Mucosa of rectum (tissue), 2 donors: Measurements from ENCODE around the gene JUNB.

Experiments used
- H3K27ac ChIP-seq, 2 donors: one replicate each; pipeline ENCODE4 v1.7.0; 2013; ENCODE audit warnings: inconsistent platforms in 2 of 2, low read depth in 2 of 2, low read length in 2 of 2
- H3K27me3 ChIP-seq, 2 donors: one replicate each; pipeline ENCODE4 v1.7.0; 2013; ENCODE audit warnings: low read length in 2 of 2; ENCODE audit not compliant: control insufficient read depth in 2 of 2, insufficient read depth in 2 of 2
- H3K36me3 ChIP-seq, 2 donors: one replicate each; pipeline ENCODE4 v1.7.0; 2013; ENCODE audit warnings: low read length in 2 of 2; ENCODE audit not compliant: control insufficient read depth in 2 of 2, insufficient read depth in 2 of 2
- H3K4me1 ChIP-seq, 2 donors: one replicate each; pipeline ENCODE4 v1.7.0; 2013; ENCODE audit warnings: low read length in 2 of 2, mild to moderate bottlenecking in 1 of 2; ENCODE audit not compliant: control insufficient read depth in 2 of 2, insufficient read depth in 2 of 2
- H3K4me3 ChIP-seq, 2 donors: one replicate each; pipeline ENCODE4 v1.7.0; 2013; ENCODE audit warnings: low read length in 2 of 2
- H3K9ac ChIP-seq, 2 donors: one replicate each; pipeline ENCODE4 v1.7.0; 2013; ENCODE audit warnings: low read length in 2 of 2, low read depth in 1 of 2, mild to moderate bottlenecking in 1 of 2
- H3K9me3 ChIP-seq, 2 donors: one replicate each; pipeline ENCODE4 v1.7.0; 2013; ENCODE audit warnings: low read length in 2 of 2; ENCODE audit not compliant: control insufficient read depth in 2 of 2
- donor health status: healthy.
- donor health status: Normal muscosa, but diverticular disease.

JUNB gene

DNA sequence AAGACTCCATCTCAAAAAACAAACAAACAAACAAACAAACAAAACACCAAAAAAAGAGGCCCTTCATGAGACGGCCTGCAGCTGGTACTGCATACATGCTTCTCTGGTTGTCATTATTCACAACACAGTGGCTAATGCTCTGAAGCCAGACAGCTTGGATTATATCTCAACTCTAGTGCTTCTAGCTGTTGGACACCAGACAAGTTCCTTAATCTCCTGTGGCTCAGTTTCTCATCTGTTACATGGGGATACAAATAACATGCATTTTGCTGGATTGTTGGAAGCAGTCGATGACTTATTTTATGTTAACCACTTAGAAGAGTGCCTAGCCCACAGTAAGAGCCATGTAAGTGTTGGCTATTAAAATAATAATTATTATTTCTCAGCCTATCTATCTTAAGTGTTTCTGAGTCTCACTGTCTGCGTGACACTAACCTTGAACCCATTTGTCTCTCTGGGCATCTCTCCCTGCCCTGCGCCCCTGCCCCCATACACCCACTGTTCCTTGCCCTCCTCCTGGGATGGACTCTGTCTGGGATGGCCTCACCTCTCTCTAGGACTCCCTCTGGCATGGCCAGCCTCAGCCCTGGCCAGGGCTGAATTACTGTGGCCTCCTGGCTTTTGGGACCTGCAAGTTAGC lies 3.1 kb upstream of the JUNB start:
- peaks cover 69 to 71% of the 10 kb centered on the region in 2 donors for H3K4me1 ChIP-seq
- peak overlapping the region; percentile 71 to 93 for H3K4me3 ChIP-seq
- peak overlapping the region; percentile 100 for H3K27ac ChIP-seq
- H3K9ac ChIP-seq: peak overlapping the region; percentile 80 to 97
- H3K36me3 ChIP-seq: peaks cover 0 to 2% of the 10 kb centered on the region in 2 donors
- H3K9me3 ChIP-seq: no peaks in the 10 kb centered on the region
- no peaks in the 10 kb centered on the region for H3K27me3 ChIP-seq

DNA sequence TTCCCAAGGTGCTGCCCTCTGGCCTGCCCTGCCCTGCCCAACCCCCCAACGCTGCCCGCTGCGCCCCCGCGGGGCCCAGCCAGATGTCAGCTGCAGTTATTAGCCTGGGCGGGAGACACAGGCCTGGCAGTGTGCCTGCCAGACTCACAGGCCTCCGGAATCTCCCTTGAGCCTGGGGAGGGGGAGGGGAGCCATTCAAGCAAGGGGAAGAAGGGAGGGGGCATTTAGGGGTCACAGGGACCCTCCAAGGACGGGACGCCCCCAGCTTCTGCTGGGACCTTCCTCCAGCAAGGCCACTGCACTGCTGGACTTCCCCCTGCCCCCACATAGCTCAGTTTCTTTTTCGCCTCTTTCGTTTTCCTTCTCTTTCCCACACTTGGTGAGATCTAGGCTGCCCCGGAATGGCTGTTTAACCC lies 2.6 kb upstream of the JUNB start:
- peak overlapping the region; percentile 80 to 97 for H3K9ac ChIP-seq
- no peaks in the 10 kb centered on the region for H3K9me3 ChIP-seq
- H3K27me3 ChIP-seq: no peaks in the 10 kb centered on the region
- H3K4me3 ChIP-seq: peak overlapping the region; percentile 71 to 93
- peak overlapping the region; percentile 100 for H3K27ac ChIP-seq
- peaks cover 0 to 2% of the 10 kb centered on the region in 2 donors for H3K36me3 ChIP-seq
- peaks cover 64 to 66% of the 10 kb centered on the region in 2 donors for H3K4me1 ChIP-seq

DNA sequence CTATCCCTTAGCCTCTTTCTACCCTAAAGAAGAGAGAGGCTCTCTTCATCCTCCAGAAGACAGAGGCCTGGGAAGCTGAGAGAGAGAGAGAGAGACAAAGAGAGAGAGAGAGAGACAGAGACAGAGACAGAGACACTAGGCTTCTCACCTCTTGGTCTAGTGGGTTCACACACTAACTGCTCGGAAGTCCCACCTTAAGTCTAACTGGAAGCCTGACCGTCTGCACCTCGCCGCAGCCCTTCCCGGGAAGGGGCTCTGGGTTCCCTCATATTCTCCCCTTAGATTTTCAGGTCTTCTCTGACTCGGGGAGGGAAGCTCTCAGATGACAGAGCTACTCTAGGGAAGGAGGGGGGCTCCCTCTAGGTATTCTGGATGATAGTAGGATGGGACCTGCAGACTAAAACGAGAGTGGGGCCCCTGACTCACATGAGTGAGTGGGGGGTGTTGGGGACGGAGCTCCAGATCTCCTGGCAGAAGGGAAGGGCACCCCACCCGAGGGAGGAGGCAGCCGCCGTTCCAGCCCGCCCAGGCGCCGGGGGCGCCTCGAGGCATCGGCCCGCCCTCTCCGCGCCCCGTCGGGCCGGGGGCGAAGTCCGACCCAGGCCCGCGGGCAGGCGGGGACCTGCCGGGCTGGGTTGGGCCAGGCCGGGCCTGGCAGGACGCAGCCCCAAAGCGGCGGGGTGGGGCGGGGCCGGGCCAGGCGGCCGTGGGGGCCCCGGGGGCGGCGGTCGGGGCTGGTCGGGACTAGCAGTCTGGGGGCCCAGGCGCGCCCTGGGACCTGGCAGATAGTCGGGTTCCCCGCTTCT lies 2.0 kb upstream of the JUNB start:
- H3K4me3 ChIP-seq: peak overlapping the region; percentile 93 to 96
- H3K9me3 ChIP-seq: no peaks in the 10 kb centered on the region
- H3K27ac ChIP-seq: peak overlapping the region; percentile 100
- H3K27me3 ChIP-seq: no peaks in the 10 kb centered on the region
- H3K9ac ChIP-seq: peak overlapping the region; percentile 80 to 97
- H3K4me1 ChIP-seq: peaks cover 64 to 65% of the 10 kb centered on the region in 2 donors
- peaks cover 0 to 2% of the 10 kb centered on the region in 2 donors for H3K36me3 ChIP-seq

DNA sequence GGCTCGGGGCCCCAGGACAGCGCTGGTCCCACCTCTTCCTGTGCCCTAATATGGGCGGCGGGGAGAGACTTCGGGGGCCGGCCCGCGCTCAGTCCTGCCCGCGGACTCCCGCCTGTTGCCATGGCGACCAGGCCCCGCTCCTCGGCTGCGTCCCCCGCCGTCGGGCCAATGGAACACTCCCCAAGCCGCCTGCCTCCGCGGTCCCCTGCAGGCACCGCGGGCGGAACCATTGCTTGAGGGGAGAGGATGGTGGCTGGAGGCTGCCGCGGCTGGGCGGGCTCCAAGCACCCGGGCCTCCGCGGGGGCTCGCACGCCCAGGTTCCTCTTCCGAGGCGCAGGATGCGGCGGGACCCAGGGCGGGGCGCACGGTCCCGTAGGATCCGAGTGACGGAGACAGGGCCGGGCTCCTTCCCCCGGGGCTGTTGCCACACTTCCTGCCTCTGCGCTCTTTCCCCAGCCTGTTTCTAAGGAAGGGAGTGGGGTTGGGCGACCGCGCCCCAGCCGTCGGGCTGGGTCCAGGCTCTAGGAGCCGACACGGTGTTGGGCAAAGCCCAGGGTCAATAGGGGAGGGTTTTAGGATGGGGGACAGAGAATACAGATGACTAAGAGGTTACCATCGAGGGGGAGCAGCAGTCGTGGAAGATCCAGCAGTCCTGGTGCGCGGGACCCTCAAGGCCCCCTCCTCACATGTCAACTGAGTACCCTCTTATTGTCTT lies 1.2 kb upstream of the JUNB start:
- H3K9me3 ChIP-seq: no peaks in the 10 kb centered on the region
- peak overlapping the region; percentile 100 for H3K27ac ChIP-seq
- peaks cover 62% of the 10 kb centered on the region in 2 donors for H3K4me1 ChIP-seq
- H3K9ac ChIP-seq: peak overlapping the region; percentile 97 to 100
- no peaks in the 10 kb centered on the region for H3K27me3 ChIP-seq
- H3K36me3 ChIP-seq: peaks cover 0 to 2% of the 10 kb centered on the region in 2 donors
- H3K4me3 ChIP-seq: peak overlapping the region; percentile 93 to 96

DNA sequence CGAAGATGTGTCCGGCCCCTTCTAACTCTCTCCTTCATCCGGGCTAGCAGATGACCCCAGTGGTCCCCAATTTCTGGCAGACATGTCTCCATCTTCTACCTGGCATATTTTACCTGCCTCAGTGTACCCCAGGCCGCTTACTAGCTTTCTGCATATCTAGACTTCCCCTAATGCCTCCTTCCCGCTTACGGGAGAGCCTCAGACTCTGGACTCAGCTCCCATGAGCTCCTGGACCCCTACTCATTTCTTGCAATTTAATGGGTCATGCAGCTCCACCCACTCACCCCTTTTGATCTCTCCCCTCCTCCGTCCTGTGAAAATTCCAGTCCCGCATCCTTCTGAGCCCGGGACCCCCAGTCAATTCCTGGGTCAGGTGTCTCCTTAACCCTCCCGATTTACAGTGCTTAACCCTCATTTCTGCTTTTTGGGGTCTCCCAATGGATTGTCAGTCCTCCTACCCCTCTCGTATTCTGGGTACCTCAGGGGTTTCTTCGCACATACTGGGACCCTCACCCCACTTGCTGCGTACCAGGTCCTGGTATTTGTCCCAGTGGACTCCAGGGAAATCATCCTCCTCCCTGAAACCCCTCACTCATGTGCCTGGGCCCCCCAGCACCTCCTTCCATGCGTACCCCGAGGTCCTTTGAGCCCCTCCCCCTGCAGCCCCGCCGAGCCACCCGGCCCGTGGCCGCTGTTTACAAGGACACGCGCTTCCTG lies 500 bp upstream of the JUNB start:
- Histone ChIP-seq H3K4me1 (peaks cover 57 to 58% of the 10 kb centered on the region in 2 donors), H3K4me3 (peak overlapping the region; percentile 93 to 96), H3K9ac (peak overlapping the region; percentile 97 to 100), H3K27ac (peak overlapping the region; percentile 100), H3K36me3 (peaks cover 0 to 2% of the 10 kb centered on the region in 2 donors), H3K27me3 (no peaks in the 10 kb centered on the region), H3K9me3 (no peaks in the 10 kb centered on the region)

DNA sequence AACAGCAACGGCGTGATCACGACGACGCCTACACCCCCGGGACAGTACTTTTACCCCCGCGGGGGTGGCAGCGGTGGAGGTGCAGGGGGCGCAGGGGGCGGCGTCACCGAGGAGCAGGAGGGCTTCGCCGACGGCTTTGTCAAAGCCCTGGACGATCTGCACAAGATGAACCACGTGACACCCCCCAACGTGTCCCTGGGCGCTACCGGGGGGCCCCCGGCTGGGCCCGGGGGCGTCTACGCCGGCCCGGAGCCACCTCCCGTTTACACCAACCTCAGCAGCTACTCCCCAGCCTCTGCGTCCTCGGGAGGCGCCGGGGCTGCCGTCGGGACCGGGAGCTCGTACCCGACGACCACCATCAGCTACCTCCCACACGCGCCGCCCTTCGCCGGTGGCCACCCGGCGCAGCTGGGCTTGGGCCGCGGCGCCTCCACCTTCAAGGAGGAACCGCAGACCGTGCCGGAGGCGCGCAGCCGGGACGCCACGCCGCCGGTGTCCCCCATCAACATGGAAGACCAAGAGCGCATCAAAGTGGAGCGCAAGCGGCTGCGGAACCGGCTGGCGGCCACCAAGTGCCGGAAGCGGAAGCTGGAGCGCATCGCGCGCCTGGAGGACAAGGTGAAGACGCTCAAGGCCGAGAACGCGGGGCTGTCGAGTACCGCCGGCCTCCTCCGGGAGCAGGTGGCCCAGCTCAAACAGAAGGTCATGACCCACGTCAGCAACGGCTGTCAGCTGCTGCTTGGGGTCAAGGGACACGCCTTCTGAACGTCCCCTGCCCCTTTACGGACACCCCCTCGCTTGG lies 966 bp downstream of the JUNB start:
- no peaks in the 10 kb centered on the region for H3K27me3 ChIP-seq
- H3K9ac ChIP-seq: peak overlapping the region; percentile 97 to 99
- peak overlapping the region; percentile 100 for H3K27ac ChIP-seq
- peaks cover 2 to 4% of the 10 kb centered on the region in 2 donors for H3K36me3 ChIP-seq
- peaks cover 52 to 53% of the 10 kb centered on the region in 2 donors for H3K4me1 ChIP-seq
- H3K9me3 ChIP-seq: no peaks in the 10 kb centered on the region
- peak overlapping the region; percentile 93 to 96 for H3K4me3 ChIP-seq

DNA sequence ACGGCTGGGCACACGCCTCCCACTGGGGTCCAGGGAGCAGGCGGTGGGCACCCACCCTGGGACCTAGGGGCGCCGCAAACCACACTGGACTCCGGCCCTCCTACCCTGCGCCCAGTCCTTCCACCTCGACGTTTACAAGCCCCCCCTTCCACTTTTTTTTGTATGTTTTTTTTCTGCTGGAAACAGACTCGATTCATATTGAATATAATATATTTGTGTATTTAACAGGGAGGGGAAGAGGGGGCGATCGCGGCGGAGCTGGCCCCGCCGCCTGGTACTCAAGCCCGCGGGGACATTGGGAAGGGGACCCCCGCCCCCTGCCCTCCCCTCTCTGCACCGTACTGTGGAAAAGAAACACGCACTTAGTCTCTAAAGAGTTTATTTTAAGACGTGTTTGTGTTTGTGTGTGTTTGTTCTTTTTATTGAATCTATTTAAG lies 1.6 kb downstream of the JUNB start:
- H3K4me1 ChIP-seq: peaks cover 48 to 49% of the 10 kb centered on the region in 2 donors
- H3K9me3 ChIP-seq: no peaks in the 10 kb centered on the region
- peak overlapping the region; percentile 100 for H3K27ac ChIP-seq
- H3K36me3 ChIP-seq: peaks cover 2 to 4% of the 10 kb centered on the region in 2 donors
- no peaks in the 10 kb centered on the region for H3K27me3 ChIP-seq
- H3K4me3 ChIP-seq: peak overlapping the region; percentile 93 to 96
- H3K9ac ChIP-seq: peak overlapping the region; percentile 97 to 99

DNA sequence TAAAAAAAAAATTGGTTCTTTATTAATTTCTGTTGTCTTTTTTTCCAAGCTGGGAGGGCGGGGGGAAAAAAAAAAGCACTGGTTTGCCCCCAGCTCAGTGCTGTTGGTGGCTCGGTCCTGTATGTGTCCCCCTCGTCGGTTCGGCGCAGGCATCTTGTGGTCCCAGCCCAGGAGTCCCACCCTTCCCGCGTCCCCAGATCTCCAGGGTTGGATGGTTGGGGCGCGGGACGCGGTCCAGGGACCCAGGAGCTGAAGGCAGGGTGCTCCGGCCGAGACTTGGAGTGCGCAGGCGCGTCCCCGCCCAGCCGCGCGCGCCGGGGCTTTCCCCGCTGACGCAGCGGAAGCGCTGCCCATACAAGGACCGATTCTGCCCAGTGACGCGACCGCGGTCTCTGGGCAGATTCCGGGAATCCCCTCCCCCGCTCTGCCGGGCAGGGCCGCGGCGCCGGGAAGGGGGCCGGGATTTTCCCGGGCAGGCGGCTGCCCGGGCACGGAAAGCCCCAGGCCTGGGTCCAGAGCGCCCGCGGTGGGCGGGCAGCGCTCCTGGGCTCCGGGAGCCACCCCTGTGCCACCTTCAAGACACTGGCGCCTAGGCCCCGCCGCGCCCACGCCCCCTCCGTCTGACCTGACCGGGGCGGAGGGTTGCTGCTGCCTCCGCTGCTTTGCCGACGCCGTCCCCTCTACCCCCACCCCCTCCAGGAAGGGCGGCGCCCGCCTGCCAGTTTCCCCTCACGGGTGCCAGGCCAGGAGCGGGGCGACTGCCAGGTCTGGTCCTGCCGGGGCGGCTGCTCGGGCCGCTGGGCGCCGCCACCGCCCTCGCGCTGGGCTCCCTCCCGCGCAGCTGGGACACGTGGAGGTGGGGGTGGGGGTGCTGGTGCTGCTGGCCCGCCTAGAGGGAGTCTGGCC lies 2.3 kb downstream of the JUNB start:
- Histone ChIP-seq H3K27ac (peak overlapping the region; percentile 100), H3K4me1 (peaks cover 41 to 42% of the 10 kb centered on the region in 2 donors), H3K36me3 (peaks cover 2 to 4% of the 10 kb centered on the region in 2 donors), H3K4me3 (peak overlapping the region; percentile 93 to 96), H3K9me3 (no peaks in the 10 kb centered on the region), H3K9ac (peak overlapping the region; percentile 97 to 99), H3K27me3 (no peaks in the 10 kb centered on the region)
